Measurements from ENCODE around the gene CD37. TPM values are rescaled to one million over a fixed set of nuclear protein-coding genes. Genes with fewer than 3 reads are reported as not detected.
"Not testable (repeated sequence)": the region's sequence is repeated elsewhere in the genome, so short reads cannot be mapped to it uniquely, and the experiment has no call there.

Gene CD37
- total and polyA plus RNA-seq, 3 experiments from 2014 or later = 116 to 188 (median 127) TPM

- H3K27me3 Mint-ChIP-seq; H3K9me3 Mint-ChIP-seq; POLR2A ChIA-PET; H3K27me3 ChIP-seq (ENCODE audit: insufficient read depth, low read length, poor library complexity, severe bottlenecking); H3K36me3 Mint-ChIP-seq; H3K4me1 Mint-ChIP-seq; H3K9me3 ChIP-seq (ENCODE audit: low read length); H3K27ac Mint-ChIP-seq; H3K4me3 Mint-ChIP-seq; H3K4me3 ChIP-seq (ENCODE audit: low read length); H3K36me3 ChIP-seq (ENCODE audit: insufficient read depth, low read length); H3K27ac ChIP-seq (ENCODE audit: low read depth, low read length); DNase-seq; H3K4me1 ChIP-seq (ENCODE audit: insufficient read depth, low read length): not testable (repeated sequence)
- CTCF ChIA-PET = interaction anchor here (1.2 kb wide), 1 partner anchor 73 kb away, joined by 3 read pairs; no protein-coding TSS in a partner anchor
Measured at GRCh38 chr19:49298653-49299052, 36.6 kb upstream of the CD37 start.

- DNase-seq = peak; percentile 53 to 83 (median 70)
- peaks cover 0 to 7% (median 0%) of the 10 kb centered on the region in 5 donors for H3K9me3 Mint-ChIP-seq
- H3K4me3 Mint-ChIP-seq = peak overlapping the region in 1 of 7 donors; percentile 8
- no peak overlapping the region for H3K27ac ChIP-seq (ENCODE audit: low read depth, low read length)
- H3K9me3 ChIP-seq (ENCODE audit: low read length) = no peaks in the 10 kb centered on the region
- H3K36me3 ChIP-seq (ENCODE audit: insufficient read depth, low read length) = no peaks in the 10 kb centered on the region
- no peaks in the 10 kb centered on the region for H3K27me3 ChIP-seq (ENCODE audit: insufficient read depth, low read length, poor library complexity, severe bottlenecking)
- H3K4me1 ChIP-seq (ENCODE audit: insufficient read depth, low read length) = no peaks in the 10 kb centered on the region
- ChIA-PET CTCF (interaction anchor here (0.7 to 1.7 kb wide), 11 partner anchors 11 to 172 kb away, joined by 3 to 9 read pairs (median 4); no protein-coding TSS in a partner anchor), POLR2A (no interaction called here)
- H3K4me1 Mint-ChIP-seq = peaks cover 7 to 9% (median 7%) of the 10 kb centered on the region in 3 donors
- no peak overlapping the region for H3K4me3 ChIP-seq (ENCODE audit: low read length)
- H3K27me3 Mint-ChIP-seq = peaks cover 0 to 3% of the 10 kb centered on the region in 2 donors
- peaks cover 0 to 8% (median 3%) of the 10 kb centered on the region in 3 donors for H3K36me3 Mint-ChIP-seq
- no peak overlapping the region for H3K27ac Mint-ChIP-seq
Measured at GRCh38 chr19:49301165-49301865, 33.9 kb upstream of the CD37 start.

- Histone ChIP-seq H3K9me3 (ENCODE audit: low read length) (no peaks in the 10 kb centered on the region), H3K27ac (ENCODE audit: low read depth, low read length) (no peak overlapping the region), H3K4me1 (ENCODE audit: insufficient read depth, low read length) (no peaks in the 10 kb centered on the region), H3K4me3 (ENCODE audit: low read length) (no peak overlapping the region), H3K36me3 (ENCODE audit: insufficient read depth, low read length) (no peaks in the 10 kb centered on the region), H3K27me3 (ENCODE audit: insufficient read depth, low read length, poor library complexity, severe bottlenecking) (no peaks in the 10 kb centered on the region)
- H3K9me3 Mint-ChIP-seq = peaks cover 0 to 7% (median 0%) of the 10 kb centered on the region in 5 donors
- H3K27ac Mint-ChIP-seq = no peak overlapping the region
- POLR2A ChIA-PET = no interaction called here
- H3K27me3 Mint-ChIP-seq = peaks cover 0 to 3% of the 10 kb centered on the region in 2 donors
- H3K4me3 Mint-ChIP-seq = no peak overlapping the region
- no peak for DNase-seq
- H3K36me3 Mint-ChIP-seq = peaks cover 0 to 8% (median 3%) of the 10 kb centered on the region in 3 donors
- peaks cover 7 to 9% (median 7%) of the 10 kb centered on the region in 3 donors for H3K4me1 Mint-ChIP-seq
- CTCF ChIA-PET = interaction anchor here (0.5 to 1.7 kb wide), 10 partner anchors 10 to 256 kb away, joined by 3 to 9 read pairs (median 4); no protein-coding TSS in a partner anchor
Measured at GRCh38 chr19:49301866-49302252, 33.3 kb upstream of the CD37 start.

GRCh38 chr19:49306734-49307133 is 28.5 kb upstream of the CD37 start:
- H3K4me1 ChIP-seq (ENCODE audit: insufficient read depth, low read length); H3K4me1 Mint-ChIP-seq; H3K27me3 Mint-ChIP-seq; POLR2A ChIA-PET; H3K27ac Mint-ChIP-seq; H3K36me3 ChIP-seq (ENCODE audit: insufficient read depth, low read length); H3K9me3 Mint-ChIP-seq; DNase-seq; H3K4me3 ChIP-seq (ENCODE audit: low read length); H3K9me3 ChIP-seq (ENCODE audit: low read length); H3K27ac ChIP-seq (ENCODE audit: low read depth, low read length); H3K4me3 Mint-ChIP-seq; H3K27me3 ChIP-seq (ENCODE audit: insufficient read depth, low read length, poor library complexity, severe bottlenecking): not testable (repeated sequence)
- CTCF ChIA-PET = interaction anchor here (1.5 kb wide), 1 partner anchor 18 kb away, joined by 3 read pairs; no protein-coding TSS in a partner anchor
- peaks cover 18 to 27% (median 23%) of the 10 kb centered on the region in 3 donors for H3K36me3 Mint-ChIP-seq

GRCh38 chr19:49309087-49309486 is 26.1 kb upstream of the CD37 start:
- Mint-ChIP-seq H3K27me3 (no peaks in the 10 kb centered on the region), H3K4me3 (no peak overlapping the region), H3K4me1 (no peaks in the 10 kb centered on the region), H3K36me3 (peaks cover 18 to 37% (median 20%) of the 10 kb centered on the region in 3 donors), H3K9me3 (no peaks in the 10 kb centered on the region), H3K27ac (peak overlapping the region in 2 of 8 donors; percentile 1 to 55)
- ChIA-PET CTCF (no interaction called here), POLR2A (no interaction called here)
- Histone ChIP-seq H3K27me3 (ENCODE audit: insufficient read depth, low read length, poor library complexity, severe bottlenecking) (no peaks in the 10 kb centered on the region), H3K9me3 (ENCODE audit: low read length) (no peaks in the 10 kb centered on the region), H3K27ac (ENCODE audit: low read depth, low read length) (no peak overlapping the region), H3K4me1 (ENCODE audit: insufficient read depth, low read length) (no peaks in the 10 kb centered on the region), H3K4me3 (ENCODE audit: low read length) (no peak overlapping the region), H3K36me3 (ENCODE audit: insufficient read depth, low read length) (peaks cover 3% of the 10 kb centered on the region)
- no peak for DNase-seq

- Mint-ChIP-seq H3K9me3 (peaks cover 11 to 13% (median 12%) of the 10 kb centered on the region in 5 donors), H3K4me1 (peaks cover 5 to 10% (median 8%) of the 10 kb centered on the region in 3 donors), H3K4me3 (no peak overlapping the region), H3K27me3 (no peaks in the 10 kb centered on the region), H3K27ac (peak overlapping the region in 2 of 8 donors; percentile 70 to 72), H3K36me3 (peaks cover 18 to 51% (median 49%) of the 10 kb centered on the region in 3 donors)
- no peak for DNase-seq
- H3K4me3 ChIP-seq (ENCODE audit: low read length) = no peak overlapping the region
- no peak overlapping the region for H3K27ac ChIP-seq (ENCODE audit: low read depth, low read length)
- ChIA-PET POLR2A (no interaction called here), CTCF (interaction anchor here (0.9 kb wide), 1 partner anchor 14 kb away, joined by 3 read pairs; no protein-coding TSS in a partner anchor)
- peaks cover 4% of the 10 kb centered on the region for H3K9me3 ChIP-seq (ENCODE audit: low read length)
- H3K36me3 ChIP-seq (ENCODE audit: insufficient read depth, low read length) = peaks cover 3% of the 10 kb centered on the region
- no peaks in the 10 kb centered on the region for H3K27me3 ChIP-seq (ENCODE audit: insufficient read depth, low read length, poor library complexity, severe bottlenecking)
- H3K4me1 ChIP-seq (ENCODE audit: insufficient read depth, low read length) = no peaks in the 10 kb centered on the region
Measured at GRCh38 chr19:49315111-49315510, 20.1 kb upstream of the CD37 start.

GRCh38 chr19:49316284-49316683 is 18.9 kb upstream of the CD37 start:
- no peak overlapping the region for H3K4me3 ChIP-seq (ENCODE audit: low read length)
- no peak for DNase-seq
- no peak overlapping the region for H3K4me3 Mint-ChIP-seq
- H3K27ac ChIP-seq (ENCODE audit: low read depth, low read length) = no peak overlapping the region
- H3K9me3 ChIP-seq (ENCODE audit: low read length) = peaks cover 4% of the 10 kb centered on the region
- H3K27me3 Mint-ChIP-seq = no peaks in the 10 kb centered on the region
- H3K36me3 Mint-ChIP-seq = peaks cover 7 to 47% (median 46%) of the 10 kb centered on the region in 3 donors
- ChIA-PET CTCF (interaction anchor here (0.9 kb wide), 1 partner anchor 15 kb away, joined by 3 read pairs; no protein-coding TSS in a partner anchor), POLR2A (no interaction called here)
- no peak overlapping the region for H3K27ac Mint-ChIP-seq
- H3K36me3 ChIP-seq (ENCODE audit: insufficient read depth, low read length) = no peaks in the 10 kb centered on the region
- H3K4me1 Mint-ChIP-seq = peaks cover 5 to 10% (median 8%) of the 10 kb centered on the region in 3 donors
- no peaks in the 10 kb centered on the region for H3K4me1 ChIP-seq (ENCODE audit: insufficient read depth, low read length)
- H3K9me3 Mint-ChIP-seq = peaks cover 11 to 13% (median 12%) of the 10 kb centered on the region in 5 donors
- H3K27me3 ChIP-seq (ENCODE audit: insufficient read depth, low read length, poor library complexity, severe bottlenecking) = no peaks in the 10 kb centered on the region

GRCh38 chr19:49318296-49318695 is 16.9 kb upstream of the CD37 start:
- ChIA-PET POLR2A (interaction anchor here (0.6 kb wide), 1 partner anchor 479 kb away, joined by 3 read pairs; no protein-coding TSS in a partner anchor), CTCF (interaction anchor here (1.4 kb wide), 1 partner anchor 22 kb away, joined by 3 read pairs; no protein-coding TSS in a partner anchor)
- Mint-ChIP-seq H3K9me3 (peaks cover 11 to 14% (median 12%) of the 10 kb centered on the region in 5 donors), H3K36me3 (peaks cover 10 to 46% (median 43%) of the 10 kb centered on the region in 3 donors), H3K4me3 (no peak overlapping the region), H3K27ac (no peak overlapping the region), H3K27me3 (no peaks in the 10 kb centered on the region), H3K4me1 (peaks cover 8 to 10% (median 8%) of the 10 kb centered on the region in 3 donors)
- Histone ChIP-seq H3K36me3 (ENCODE audit: insufficient read depth, low read length) (no peaks in the 10 kb centered on the region), H3K9me3 (ENCODE audit: low read length) (peaks cover 4% of the 10 kb centered on the region), H3K4me1 (ENCODE audit: insufficient read depth, low read length) (no peaks in the 10 kb centered on the region), H3K27me3 (ENCODE audit: insufficient read depth, low read length, poor library complexity, severe bottlenecking) (no peaks in the 10 kb centered on the region), H3K4me3 (ENCODE audit: low read length) (no peak overlapping the region), H3K27ac (ENCODE audit: low read depth, low read length) (no peak overlapping the region)
- no peak for DNase-seq
